GM06990 (cell line): ENCODE data around the gene RAI14.

Source experiments
- DNase-seq: peaks from one replicate; pipeline ENCODE4 v3.0.0-alpha.2; 2011; ENCODE audit not compliant: insufficient read length; ENCODE audit errors: extremely low read depth
- H3K27me3 ChIP-seq: replicated peaks from 2 replicates; pipeline ENCODE4 v1.6.0; 2011; ENCODE audit warnings: low read length; ENCODE audit not compliant: control insufficient read depth, insufficient read depth
- H3K36me3 ChIP-seq: 2 replicates; pipeline ENCODE4 v1.5.1; 2011; ENCODE audit warnings: low read length; ENCODE audit not compliant: control insufficient read depth, insufficient read depth
- H3K4me3 ChIP-seq: replicated peaks from 2 replicates; pipeline ENCODE4 v1.5.1; 2011; ENCODE audit warnings: low read depth, mild to moderate bottlenecking, control low read depth, low read length
- TF ChIP-seq, protein P1 (sequence below): IDR thresholded peaks from 2 replicates; pipeline ENCODE4 v1.5.1; 2011; ENCODE audit warnings: low read length, control low read depth, mild to moderate bottlenecking, inconsistent platforms; ENCODE audit not compliant: insufficient read depth, poor library complexity, severe bottlenecking

Gene RAI14

DNA sequence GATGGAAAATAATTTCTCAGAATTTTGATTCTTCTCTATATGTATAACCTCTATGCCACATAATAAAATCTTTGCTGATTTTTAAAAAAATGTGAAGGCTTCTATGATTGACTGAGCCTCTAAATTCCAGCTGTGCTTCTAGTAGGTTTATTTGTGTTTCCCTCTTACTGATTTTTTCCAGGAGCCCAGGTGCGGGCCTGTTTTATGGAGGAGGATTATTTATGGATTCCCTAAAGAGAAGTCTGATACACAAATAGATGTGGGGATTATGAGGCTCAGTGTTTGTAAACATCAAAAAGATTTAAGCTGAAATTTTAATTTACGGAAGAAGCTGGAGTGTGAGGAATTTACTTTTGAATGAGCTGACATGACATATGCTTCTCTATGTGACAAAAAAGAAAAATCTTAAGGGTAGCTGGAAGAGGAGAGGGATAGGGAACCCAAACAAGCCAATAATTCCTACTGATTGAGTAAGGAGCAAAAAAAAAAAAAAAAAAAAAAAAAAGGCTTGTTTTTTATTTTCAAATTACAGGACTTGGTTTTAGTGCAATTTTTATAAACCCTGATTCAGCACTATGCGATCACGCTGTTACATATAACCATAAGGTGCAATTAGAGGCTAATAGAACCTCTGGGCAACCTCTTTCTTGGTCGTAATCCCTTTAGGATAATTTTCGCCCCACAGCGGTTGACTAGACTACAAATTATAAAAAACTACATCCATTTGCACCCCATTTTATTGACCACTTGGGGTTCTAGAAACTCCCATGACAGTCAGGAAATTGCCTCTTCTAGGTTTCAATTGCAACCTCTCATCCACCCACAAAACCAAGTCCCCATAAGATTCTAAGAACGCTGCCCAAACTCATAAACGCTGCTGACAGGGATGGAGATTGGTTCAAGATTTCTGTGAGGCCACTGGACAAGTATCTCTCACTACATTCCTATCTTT, 44.4 kb upstream of the RAI14 start:
- Histone ChIP-seq H3K36me3 (no peaks in the 10 kb centered on the region), H3K4me3 (no peak overlapping the region), H3K27me3 (no peaks in the 10 kb centered on the region)
- no peak for DNase-seq
- TF ChIP-seq, protein P1, sequence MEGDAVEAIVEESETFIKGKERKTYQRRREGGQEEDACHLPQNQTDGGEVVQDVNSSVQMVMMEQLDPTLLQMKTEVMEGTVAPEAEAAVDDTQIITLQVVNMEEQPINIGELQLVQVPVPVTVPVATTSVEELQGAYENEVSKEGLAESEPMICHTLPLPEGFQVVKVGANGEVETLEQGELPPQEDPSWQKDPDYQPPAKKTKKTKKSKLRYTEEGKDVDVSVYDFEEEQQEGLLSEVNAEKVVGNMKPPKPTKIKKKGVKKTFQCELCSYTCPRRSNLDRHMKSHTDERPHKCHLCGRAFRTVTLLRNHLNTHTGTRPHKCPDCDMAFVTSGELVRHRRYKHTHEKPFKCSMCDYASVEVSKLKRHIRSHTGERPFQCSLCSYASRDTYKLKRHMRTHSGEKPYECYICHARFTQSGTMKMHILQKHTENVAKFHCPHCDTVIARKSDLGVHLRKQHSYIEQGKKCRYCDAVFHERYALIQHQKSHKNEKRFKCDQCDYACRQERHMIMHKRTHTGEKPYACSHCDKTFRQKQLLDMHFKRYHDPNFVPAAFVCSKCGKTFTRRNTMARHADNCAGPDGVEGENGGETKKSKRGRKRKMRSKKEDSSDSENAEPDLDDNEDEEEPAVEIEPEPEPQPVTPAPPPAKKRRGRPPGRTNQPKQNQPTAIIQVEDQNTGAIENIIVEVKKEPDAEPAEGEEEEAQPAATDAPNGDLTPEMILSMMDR = no peak

DNA sequence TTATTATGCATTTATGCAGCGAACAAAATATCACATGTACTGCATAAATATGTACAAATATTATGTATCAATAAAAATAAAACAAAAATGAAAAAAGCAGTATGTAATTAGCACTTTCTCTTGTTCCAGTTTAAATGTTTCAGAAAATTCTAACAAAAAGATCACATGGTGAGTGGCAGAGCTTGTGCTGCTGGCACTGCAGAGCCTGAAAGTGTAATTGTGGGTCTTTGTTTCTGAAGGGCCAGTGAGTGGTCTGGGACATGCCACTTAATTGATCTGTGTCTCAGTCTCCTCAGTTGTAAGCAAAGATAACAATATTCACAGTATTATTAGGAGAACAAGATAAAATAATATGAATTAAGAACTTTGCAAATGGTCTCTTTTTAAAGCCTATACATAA, 39.5 kb upstream of the RAI14 start:
- DNase-seq = no peak
- Histone ChIP-seq H3K36me3 (no peaks in the 10 kb centered on the region), H3K4me3 (no peak overlapping the region), H3K27me3 (no peaks in the 10 kb centered on the region)
- TF ChIP-seq, protein P1 = no peak

DNA sequence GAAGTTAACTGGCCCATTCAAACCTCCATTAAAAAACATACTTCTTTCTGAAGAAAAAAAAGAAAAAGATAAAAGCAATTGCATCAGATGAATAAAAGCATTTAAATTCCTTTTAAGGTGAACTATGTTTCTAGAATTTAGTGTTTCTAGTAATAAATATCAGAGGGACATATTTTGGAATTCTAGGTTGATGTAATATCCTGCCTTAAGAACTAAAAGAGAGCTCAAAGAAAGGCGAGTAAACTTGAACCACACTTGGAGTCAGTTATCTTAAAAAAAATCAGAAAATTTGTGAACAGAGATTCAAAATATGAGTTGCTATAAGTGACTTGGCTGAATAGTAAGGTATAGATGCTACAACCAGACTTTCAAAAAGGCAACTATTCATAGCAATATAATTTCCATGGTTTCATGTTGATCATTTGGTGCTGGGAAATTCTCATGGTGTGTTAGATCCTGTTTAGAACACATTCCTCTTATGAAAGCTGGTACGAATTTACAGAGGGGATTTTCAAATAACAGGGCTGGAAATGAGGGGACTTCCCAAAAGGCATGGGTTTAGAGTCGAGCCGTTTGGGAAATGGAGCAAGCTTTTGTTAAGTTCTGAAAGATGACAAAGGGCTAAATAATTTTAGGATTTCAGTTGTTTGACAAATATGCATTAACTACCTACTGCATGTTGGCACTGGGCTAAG, 37.6 kb upstream of the RAI14 start:
- Histone ChIP-seq H3K4me3 (no peak overlapping the region), H3K36me3 (no peaks in the 10 kb centered on the region), H3K27me3 (no peaks in the 10 kb centered on the region)
- TF ChIP-seq, protein P1 = no peak
- peak; percentile 49 for DNase-seq

DNA sequence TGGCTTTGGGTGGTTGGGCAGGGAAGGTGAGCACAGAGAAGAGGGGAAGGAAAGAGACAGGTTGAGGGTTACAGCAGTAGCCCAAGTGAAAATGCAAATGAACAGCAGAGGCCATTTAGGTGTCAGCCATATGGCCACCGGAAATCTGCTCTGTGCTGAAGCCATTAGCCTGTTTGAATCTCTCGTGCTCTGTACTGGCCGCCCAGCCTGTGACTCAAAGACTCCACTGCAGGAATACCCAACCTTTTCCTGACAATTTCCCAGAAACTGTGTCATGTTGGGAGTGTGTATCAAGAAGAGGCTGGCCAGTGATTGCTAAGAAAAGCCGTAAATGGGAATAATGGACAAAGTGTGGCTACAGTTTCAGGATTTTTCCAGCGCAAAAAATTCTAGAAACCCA, 35.9 kb upstream of the RAI14 start:
- no peak for DNase-seq
- H3K36me3 ChIP-seq = no peaks in the 10 kb centered on the region

DNA sequence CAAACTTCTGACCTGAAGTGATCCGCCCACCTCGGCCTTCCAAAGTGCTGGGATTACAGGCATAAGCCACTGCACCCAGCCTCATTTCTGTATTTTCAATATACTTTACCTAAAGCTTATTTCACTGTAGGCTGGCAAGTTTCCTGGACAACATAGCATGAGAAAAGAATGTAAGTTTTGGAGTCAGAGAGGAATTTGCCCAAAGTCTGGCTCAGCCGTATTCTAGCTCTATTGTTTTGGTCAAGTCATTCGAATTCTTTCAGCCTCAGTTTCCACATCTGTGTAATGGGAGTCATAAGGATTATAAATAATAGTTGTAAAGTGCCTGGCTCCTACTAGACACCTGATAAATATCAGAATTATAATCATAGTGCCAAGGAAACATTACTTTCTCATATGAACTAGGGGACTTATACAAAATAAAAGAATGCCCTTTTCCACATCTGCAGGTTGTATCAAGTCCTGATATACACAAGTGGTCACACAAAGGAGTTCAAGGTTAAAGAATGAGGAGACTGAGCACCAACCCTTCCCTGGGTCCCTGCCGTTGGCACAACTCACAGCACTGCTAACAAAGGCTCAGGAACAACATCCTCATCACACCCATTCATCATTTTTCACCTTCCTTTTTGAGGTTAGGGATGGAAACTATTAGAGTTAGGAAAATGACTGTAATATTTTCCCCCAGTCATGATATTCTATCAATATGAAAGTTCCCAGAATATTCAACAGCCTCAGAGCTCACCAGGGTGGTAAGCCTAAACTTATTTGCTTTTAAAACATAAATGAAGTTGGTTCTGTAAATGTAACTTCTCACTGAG, 34.6 kb upstream of the RAI14 start:
- no peaks in the 10 kb centered on the region for H3K27me3 ChIP-seq
- TF ChIP-seq, protein P1 = no peak
- no peak for DNase-seq
- H3K4me3 ChIP-seq = no peak overlapping the region
- H3K36me3 ChIP-seq = no peaks in the 10 kb centered on the region

More for the DNA sequence above, 35.9 kb upstream of the RAI14 start:
- H3K4me3 ChIP-seq = no peak overlapping the region
- TF ChIP-seq, protein P1 = no peak
- no peaks in the 10 kb centered on the region for H3K27me3 ChIP-seq
